WTC11 (cell line): Measurements from ENCODE around the gene TMCC2. TPM values are rescaled to one million over a fixed set of nuclear protein-coding genes. Genes with fewer than 3 reads are reported as not detected.
A peak's percentile ranks its signal among the peaks of the same experiment; 100 is the strongest.

Source experiments
- ATAC-seq: fragments of 200-7000 bp; cut with Tn5 transposase; 2 replicates; pipeline ENCODE4 v1.10.0; 2021; ENCODE audit warnings: mild to moderate bottlenecking, moderate library complexity
- CTCF ChIA-PET: fragments of 300-600 bp; sonication (Branson Sonifier 250); formaldehyde crosslinking; loops from one replicate; lab custom pipeline; 2021; ENCODE audit warnings: antibody characterized with exemption; lab: Charles Lee
- POLR2A ChIA-PET: fragments of 350-600 bp; sonication (Branson Sonifier 250); formaldehyde crosslinking; loops from one replicate; lab custom pipeline; 2021; ENCODE audit warnings: antibody characterized with exemption; lab: Charles Lee
- DNase-seq: peaks from one replicate; pipeline ENCODE4 v3.0.0; 2021; ENCODE audit warnings: low spot score
- H3K27ac Mint-ChIP-seq: 2 replicates; pipeline ENCODE4 v1.8.0; 2021; ENCODE audit warnings: mixed read lengths
- H3K27me3 Mint-ChIP-seq: 2 replicates; pipeline ENCODE4 v1.8.0; 2021; ENCODE audit warnings: low read depth, mild to moderate bottlenecking, moderate library complexity, mixed read lengths
- H3K36me3 Mint-ChIP-seq: 2 replicates; pipeline ENCODE4 v1.8.0; 2021; ENCODE audit warnings: mixed read lengths
- H3K4me1 Mint-ChIP-seq: 2 replicates; pipeline ENCODE4 v1.8.0; 2022; ENCODE audit warnings: mixed read lengths
- H3K4me3 Mint-ChIP-seq: 2 replicates; pipeline ENCODE4 v1.8.0; 2021; ENCODE audit warnings: mild to moderate bottlenecking, moderate library complexity, mixed read lengths
- H3K9me3 Mint-ChIP-seq: 2 replicates; pipeline ENCODE4 v1.8.0; 2021; ENCODE audit warnings: mixed read lengths
- JAZF1 ChIP-seq: fragments of 250-450 bp; sonication (Bioruptor Pico); IDR thresholded peaks from 2 replicates; pipeline ENCODE4 v1.9.0; 2021; ENCODE audit warnings: moderate library complexity, mild to moderate bottlenecking, inconsistent platforms
- NFYB ChIP-seq: sonication (generic); formaldehyde crosslinking; conservative IDR thresholded peaks from 2 replicates; pipeline ENCODE4 v1.8.0; 2022; ENCODE audit warnings: low read depth, missing genetic modification reagents
- NR3C1 ChIP-seq: sonication (generic); formaldehyde crosslinking; conservative IDR thresholded peaks from 2 replicates; pipeline ENCODE4 v1.8.1; 2023; ENCODE audit warnings: low read depth, mild to moderate bottlenecking, missing genetic modification reagents
- SP1 ChIP-seq: sonication (generic); formaldehyde crosslinking; conservative IDR thresholded peaks from 2 replicates; pipeline ENCODE4 v1.8.1; 2022; ENCODE audit warnings: missing genetic modification reagents
- TCF7 ChIP-seq: sonication (generic); formaldehyde crosslinking; IDR thresholded peaks from 2 replicates; pipeline ENCODE4 v1.8.0; 2022; ENCODE audit warnings: mild to moderate bottlenecking, low read depth, missing genetic modification reagents, moderate library complexity
- ZNF423 ChIP-seq: fragments of 250-450 bp; sonication (Bioruptor Pico); IDR thresholded peaks from 2 replicates; pipeline ENCODE4 v2.1.2; 2022; ENCODE audit warnings: mild to moderate bottlenecking, moderate library complexity
- ZNF671 ChIP-seq: fragments of 250-450 bp; sonication (Bioruptor Pico); IDR thresholded peaks from 2 replicates; pipeline ENCODE4 v1.8.0; 2021; ENCODE audit warnings: mild to moderate bottlenecking
- total RNA-seq: library from RNA; stranded (reverse); gene quantifications from 3 replicates; pipeline ENCODE4 v1.2.3, GENCODE V29; 2021
- TF ChIP-seq, protein P1 (sequence below): fragments of 250-450 bp; sonication (Bioruptor Pico); IDR thresholded peaks from 2 replicates; pipeline ENCODE4 v1.9.0; 2021; ENCODE audit warnings: mild to moderate bottlenecking
- TF ChIP-seq, protein P2 (sequence below): sonication (generic); formaldehyde crosslinking; IDR thresholded peaks from 2 replicates; pipeline ENCODE4 v1.8.1; 2022; ENCODE audit warnings: missing genetic modification reagents, borderline replicate concordance
- TF ChIP-seq, protein P3 (sequence below): sonication (generic); formaldehyde crosslinking; IDR thresholded peaks from 2 replicates; pipeline ENCODE4 v1.8.0; 2023; ENCODE audit warnings: missing genetic modification reagents, mild to moderate bottlenecking, borderline replicate concordance
- TF ChIP-seq, protein P4 (sequence below): sonication (generic); formaldehyde crosslinking; IDR thresholded peaks from 2 replicates; pipeline ENCODE4 v1.8.1; 2023; ENCODE audit warnings: mild to moderate bottlenecking, missing genetic modification reagents, moderate library complexity
- TF ChIP-seq, protein P5 (sequence below): sonication (generic); formaldehyde crosslinking; IDR thresholded peaks from 2 replicates; pipeline ENCODE4 v1.8.0; 2022; ENCODE audit warnings: missing genetic modification reagents
- TF ChIP-seq, protein P6 (sequence below): sonication (generic); formaldehyde crosslinking; IDR thresholded peaks from 2 replicates; pipeline ENCODE4 v1.8.0; 2022; ENCODE audit warnings: mild to moderate bottlenecking, missing genetic modification reagents

The TMCC2 gene
- total RNA-seq, 1 experiment from 2014 or later, result 9.5 TPM

DNA sequence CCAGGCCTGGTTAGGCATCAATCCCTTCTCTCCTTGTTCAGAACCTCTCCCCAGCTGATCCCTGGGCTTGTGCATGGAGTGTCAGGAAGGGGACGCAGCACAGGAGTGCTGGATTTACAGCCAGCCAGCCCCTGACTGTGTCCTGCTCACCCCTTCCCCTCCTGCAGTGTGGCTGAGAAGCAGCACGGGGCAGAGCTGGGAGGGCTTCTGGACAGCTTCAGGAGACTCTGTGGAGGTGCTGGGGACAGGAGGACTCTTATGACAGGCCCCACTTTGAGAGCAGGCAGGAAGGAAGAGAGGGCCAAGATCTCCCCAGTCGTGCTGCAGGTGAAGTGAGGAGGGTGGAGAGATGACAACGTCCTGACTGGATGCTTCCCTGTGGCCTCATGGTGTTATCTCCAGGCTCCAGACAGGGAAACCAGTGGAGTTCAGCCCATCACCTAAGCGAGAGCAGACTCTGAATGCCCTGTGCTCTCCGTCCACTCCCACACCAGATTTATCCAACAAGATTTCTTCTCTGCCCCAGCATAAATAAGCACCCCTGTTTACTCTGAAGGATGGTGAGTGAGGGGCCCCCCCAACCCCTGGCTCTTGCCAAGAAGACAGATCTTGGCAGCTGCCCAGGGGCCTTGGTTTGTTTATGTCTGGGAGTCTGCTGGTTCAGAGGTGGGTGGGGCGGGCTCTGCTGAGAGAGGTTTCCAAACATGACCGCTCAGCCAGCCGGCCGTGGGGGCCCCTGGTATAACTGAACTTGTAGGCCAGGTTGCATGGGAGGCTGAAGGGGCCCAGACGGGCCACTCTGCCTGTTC is 21.3 kb downstream of the TMCC2 start:
- Mint-ChIP-seq H3K27me3 (no peaks in the 10 kb centered on the region), H3K36me3 (no peaks in the 10 kb centered on the region), H3K9me3 (no peaks in the 10 kb centered on the region), H3K27ac (peak overlapping the region; percentile 74), H3K4me3 (no peak overlapping the region), H3K4me1 (peaks cover 9% of the 10 kb centered on the region)
- DNase-seq (no peak), ATAC-seq (no peak)
- POLR2A ChIA-PET, result no interaction called here
- CTCF ChIA-PET, result interaction anchor here (2.8 kb wide), 1 partner anchor 8 kb away, joined by 22 read pairs; no protein-coding TSS in a partner anchor
- TF ChIP-seq, protein P1, sequence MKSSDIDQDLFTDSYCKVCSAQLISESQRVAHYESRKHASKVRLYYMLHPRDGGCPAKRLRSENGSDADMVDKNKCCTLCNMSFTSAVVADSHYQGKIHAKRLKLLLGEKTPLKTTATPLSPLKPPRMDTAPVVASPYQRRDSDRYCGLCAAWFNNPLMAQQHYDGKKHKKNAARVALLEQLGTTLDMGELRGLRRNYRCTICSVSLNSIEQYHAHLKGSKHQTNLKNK (CRISPR knock-in tag), result no peak
- TF ChIP-seq ZNF671 (CRISPR knock-in tag) (no peak), SP1 (CRISPR knock-in tag) (no peak), TCF7 (CRISPR knock-in tag) (no peak), ZNF423 (CRISPR knock-in tag) (no peak), NFYB (CRISPR knock-in tag) (no peak), NR3C1 (CRISPR knock-in tag) (no peak), JAZF1 (CRISPR knock-in tag) (no peak)
- TF ChIP-seq, protein P2, sequence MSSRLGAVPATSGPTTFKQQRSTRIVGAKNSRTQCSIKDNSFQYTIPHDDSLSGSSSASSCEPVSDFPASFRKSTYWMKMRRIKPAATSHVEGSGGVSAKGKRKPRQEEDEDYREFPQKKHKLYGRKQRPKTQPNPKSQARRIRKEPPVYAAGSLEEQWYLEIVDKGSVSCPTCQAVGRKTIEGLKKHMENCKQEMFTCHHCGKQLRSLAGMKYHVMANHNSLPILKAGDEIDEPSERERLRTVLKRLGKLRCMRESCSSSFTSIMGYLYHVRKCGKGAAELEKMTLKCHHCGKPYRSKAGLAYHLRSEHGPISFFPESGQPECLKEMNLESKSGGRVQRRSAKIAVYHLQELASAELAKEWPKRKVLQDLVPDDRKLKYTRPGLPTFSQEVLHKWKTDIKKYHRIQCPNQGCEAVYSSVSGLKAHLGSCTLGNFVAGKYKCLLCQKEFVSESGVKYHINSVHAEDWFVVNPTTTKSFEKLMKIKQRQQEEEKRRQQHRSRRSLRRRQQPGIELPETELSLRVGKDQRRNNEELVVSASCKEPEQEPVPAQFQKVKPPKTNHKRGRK (CRISPR knock-in tag), result no peak
- TF ChIP-seq, protein P3, sequence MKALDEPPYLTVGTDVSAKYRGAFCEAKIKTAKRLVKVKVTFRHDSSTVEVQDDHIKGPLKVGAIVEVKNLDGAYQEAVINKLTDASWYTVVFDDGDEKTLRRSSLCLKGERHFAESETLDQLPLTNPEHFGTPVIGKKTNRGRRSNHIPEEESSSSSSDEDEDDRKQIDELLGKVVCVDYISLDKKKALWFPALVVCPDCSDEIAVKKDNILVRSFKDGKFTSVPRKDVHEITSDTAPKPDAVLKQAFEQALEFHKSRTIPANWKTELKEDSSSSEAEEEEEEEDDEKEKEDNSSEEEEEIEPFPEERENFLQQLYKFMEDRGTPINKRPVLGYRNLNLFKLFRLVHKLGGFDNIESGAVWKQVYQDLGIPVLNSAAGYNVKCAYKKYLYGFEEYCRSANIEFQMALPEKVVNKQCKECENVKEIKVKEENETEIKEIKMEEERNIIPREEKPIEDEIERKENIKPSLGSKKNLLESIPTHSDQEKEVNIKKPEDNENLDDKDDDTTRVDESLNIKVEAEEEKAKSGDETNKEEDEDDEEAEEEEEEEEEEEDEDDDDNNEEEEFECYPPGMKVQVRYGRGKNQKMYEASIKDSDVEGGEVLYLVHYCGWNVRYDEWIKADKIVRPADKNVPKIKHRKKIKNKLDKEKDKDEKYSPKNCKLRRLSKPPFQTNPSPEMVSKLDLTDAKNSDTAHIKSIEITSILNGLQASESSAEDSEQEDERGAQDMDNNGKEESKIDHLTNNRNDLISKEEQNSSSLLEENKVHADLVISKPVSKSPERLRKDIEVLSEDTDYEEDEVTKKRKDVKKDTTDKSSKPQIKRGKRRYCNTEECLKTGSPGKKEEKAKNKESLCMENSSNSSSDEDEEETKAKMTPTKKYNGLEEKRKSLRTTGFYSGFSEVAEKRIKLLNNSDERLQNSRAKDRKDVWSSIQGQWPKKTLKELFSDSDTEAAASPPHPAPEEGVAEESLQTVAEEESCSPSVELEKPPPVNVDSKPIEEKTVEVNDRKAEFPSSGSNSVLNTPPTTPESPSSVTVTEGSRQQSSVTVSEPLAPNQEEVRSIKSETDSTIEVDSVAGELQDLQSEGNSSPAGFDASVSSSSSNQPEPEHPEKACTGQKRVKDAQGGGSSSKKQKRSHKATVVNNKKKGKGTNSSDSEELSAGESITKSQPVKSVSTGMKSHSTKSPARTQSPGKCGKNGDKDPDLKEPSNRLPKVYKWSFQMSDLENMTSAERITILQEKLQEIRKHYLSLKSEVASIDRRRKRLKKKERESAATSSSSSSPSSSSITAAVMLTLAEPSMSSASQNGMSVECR (CRISPR knock-in tag), result no peak
- TF ChIP-seq, protein P4, sequence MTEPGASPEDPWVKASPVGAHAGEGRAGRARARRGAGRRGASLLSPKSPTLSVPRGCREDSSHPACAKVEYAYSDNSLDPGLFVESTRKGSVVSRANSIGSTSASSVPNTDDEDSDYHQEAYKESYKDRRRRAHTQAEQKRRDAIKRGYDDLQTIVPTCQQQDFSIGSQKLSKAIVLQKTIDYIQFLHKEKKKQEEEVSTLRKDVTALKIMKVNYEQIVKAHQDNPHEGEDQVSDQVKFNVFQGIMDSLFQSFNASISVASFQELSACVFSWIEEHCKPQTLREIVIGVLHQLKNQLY (CRISPR knock-in tag), result no peak
- TF ChIP-seq, protein P5, sequence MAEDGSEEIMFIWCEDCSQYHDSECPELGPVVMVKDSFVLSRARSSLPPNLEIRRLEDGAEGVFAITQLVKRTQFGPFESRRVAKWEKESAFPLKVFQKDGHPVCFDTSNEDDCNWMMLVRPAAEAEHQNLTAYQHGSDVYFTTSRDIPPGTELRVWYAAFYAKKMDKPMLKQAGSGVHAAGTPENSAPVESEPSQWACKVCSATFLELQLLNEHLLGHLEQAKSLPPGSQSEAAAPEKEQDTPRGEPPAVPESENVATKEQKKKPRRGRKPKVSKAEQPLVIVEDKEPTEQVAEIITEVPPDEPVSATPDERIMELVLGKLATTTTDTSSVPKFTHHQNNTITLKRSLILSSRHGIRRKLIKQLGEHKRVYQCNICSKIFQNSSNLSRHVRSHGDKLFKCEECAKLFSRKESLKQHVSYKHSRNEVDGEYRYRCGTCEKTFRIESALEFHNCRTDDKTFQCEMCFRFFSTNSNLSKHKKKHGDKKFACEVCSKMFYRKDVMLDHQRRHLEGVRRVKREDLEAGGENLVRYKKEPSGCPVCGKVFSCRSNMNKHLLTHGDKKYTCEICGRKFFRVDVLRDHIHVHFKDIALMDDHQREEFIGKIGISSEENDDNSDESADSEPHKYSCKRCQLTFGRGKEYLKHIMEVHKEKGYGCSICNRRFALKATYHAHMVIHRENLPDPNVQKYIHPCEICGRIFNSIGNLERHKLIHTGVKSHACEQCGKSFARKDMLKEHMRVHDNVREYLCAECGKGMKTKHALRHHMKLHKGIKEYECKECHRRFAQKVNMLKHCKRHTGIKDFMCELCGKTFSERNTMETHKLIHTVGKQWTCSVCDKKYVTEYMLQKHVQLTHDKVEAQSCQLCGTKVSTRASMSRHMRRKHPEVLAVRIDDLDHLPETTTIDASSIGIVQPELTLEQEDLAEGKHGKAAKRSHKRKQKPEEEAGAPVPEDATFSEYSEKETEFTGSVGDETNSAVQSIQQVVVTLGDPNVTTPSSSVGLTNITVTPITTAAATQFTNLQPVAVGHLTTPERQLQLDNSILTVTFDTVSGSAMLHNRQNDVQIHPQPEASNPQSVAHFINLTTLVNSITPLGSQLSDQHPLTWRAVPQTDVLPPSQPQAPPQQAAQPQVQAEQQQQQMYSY (CRISPR knock-in tag), result no peak
- TF ChIP-seq, protein P6, sequence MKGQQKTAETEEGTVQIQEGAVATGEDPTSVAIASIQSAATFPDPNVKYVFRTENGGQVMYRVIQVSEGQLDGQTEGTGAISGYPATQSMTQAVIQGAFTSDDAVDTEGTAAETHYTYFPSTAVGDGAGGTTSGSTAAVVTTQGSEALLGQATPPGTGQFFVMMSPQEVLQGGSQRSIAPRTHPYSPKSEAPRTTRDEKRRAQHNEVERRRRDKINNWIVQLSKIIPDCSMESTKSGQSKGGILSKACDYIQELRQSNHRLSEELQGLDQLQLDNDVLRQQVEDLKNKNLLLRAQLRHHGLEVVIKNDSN (CRISPR knock-in tag), result no peak
